Globus pallidus (tissue), 1 donor: ENCODE measurements around the gene STK17B.

Source experiments
- DNase-seq: peaks from one replicate; pipeline ENCODE4 v3.0.0-alpha.2; 2015; ENCODE audit warnings: low spot score

The STK17B gene

DNA sequence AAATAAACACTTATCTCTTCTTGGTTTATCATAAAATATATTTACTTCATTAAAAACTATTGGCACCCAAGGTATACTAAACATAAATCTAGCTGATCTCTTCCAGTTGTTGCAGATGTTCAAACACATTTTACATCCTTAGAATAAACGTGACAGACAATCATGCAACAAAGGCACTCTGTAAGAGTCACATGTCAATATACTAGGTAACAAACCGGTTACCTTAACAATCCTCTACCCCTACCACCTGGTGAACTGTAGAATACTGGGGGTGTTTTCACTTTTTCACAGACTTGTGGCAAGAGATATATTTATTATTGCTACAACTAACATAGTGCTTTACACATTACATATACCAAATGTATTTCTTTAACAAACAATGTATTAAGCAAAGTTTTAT is 15.8 kb downstream of the STK17B start:
- DNase-seq, result no peak

- DNase-seq, result no peak
These were observed 17.9 kb downstream of the STK17B start for GRCh38 chr2:196153480-196153879.

DNA sequence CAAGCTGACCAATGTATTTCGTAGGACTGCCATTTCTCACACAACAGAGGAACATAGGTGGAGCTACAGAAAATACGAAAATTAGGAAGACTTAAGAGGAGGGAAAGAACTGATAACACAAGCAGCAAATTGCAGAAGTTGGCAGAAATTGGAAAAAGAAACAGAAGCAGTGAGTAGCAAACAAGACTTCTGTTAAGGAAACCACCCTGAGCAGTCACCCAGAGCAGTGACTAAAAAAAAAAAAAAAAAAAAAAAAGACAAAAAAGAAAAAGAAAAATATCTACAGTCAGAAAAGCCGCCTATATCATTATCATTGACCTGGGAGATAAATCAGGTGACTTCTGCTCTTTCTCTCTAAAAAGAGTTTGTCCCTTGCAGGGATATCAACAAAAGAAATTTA is 21.4 kb downstream of the STK17B start:
- no peak for DNase-seq

DNA sequence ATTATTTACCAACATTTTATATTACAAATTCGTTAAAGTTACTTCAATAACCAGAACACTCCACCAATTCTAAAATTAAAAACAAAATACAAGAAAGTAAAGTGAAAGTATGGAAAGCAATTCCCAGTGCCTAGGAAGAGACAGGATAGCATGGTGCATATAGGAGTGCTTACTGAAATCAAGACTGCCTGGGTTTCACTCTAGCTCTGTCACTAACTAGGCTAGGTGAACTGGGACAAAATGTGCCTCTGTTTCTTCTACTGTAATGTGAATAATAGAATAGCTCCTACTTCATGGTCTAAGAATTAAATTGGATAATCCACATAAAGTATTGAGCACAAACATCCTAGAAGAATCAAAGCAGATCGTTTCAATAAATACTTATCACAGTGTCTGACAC is 22.6 kb downstream of the STK17B start:
- DNase-seq, result no peak

DNA sequence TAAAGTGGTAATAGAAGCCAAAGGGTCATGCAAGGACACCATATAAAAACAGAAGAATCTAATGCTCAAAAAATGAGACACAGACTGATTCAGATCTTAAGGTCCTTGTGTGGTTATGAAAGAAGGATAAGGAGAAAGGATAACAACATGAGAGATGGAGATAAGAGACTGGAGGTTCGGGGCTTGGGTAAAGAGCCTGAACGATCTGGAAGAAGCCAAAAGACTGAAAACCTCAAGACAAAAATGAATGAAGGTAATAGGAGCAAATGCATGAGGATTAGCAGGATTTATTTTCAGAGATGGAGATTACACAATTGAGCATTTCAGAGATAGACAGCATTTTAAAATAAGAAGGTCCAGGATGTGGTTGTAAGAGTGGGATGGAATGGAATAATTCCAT is 26.1 kb downstream of the STK17B start:
- DNase-seq, result no peak

GRCh38 chr2:196144513-196145126 is 26.8 kb downstream of the STK17B start:
- no peak for DNase-seq

DNA sequence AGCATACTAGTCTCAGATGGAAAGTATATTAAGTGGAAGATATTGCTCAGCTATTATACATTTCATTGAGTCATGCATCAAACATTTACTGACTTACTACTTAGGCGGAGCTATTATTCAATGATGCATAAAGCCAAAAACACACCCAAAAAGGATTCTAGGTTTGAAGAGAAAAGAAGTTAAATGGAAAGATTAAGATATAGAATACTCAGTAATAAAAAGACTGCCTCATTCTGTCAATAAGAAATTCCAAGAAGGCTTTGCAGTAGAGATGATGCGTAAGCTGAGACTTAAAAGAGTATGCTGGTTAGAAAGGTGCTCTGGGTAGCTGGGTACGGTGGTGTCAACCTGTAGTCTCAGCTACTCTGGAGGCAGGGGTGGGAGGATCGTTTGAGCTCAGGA is 27.6 kb downstream of the STK17B start:
- no peak for DNase-seq

DNA sequence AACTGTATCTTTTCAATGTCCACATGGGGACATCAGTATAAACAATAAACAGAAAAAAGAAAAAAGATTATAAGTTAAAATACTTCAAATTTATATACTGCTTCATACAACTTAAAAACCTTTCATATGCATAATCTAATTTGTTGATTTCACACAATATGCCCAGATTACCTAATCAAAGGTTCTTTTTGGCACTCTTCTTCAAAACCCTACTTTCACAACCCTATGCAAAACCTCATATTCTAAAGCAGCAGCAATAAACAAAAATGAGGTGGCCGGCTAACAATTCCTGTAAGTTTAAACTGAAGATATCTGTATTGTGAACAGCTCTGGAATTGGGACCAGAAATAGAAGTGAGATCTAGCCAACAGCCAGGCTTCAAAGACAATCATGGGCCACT is 28.6 kb downstream of the STK17B start:
- DNase-seq, result no peak

- no peak for DNase-seq
These were observed 31.2 kb downstream of the STK17B start for GRCh38 chr2:196140213-196140612.

- DNase-seq, result no peak
These were observed 34.1 kb downstream of the STK17B start for GRCh38 chr2:196137271-196137670.

- DNase-seq, result no peak
These were observed 35.2 kb downstream of the STK17B start for GRCh38 chr2:196136151-196136550.

DNA sequence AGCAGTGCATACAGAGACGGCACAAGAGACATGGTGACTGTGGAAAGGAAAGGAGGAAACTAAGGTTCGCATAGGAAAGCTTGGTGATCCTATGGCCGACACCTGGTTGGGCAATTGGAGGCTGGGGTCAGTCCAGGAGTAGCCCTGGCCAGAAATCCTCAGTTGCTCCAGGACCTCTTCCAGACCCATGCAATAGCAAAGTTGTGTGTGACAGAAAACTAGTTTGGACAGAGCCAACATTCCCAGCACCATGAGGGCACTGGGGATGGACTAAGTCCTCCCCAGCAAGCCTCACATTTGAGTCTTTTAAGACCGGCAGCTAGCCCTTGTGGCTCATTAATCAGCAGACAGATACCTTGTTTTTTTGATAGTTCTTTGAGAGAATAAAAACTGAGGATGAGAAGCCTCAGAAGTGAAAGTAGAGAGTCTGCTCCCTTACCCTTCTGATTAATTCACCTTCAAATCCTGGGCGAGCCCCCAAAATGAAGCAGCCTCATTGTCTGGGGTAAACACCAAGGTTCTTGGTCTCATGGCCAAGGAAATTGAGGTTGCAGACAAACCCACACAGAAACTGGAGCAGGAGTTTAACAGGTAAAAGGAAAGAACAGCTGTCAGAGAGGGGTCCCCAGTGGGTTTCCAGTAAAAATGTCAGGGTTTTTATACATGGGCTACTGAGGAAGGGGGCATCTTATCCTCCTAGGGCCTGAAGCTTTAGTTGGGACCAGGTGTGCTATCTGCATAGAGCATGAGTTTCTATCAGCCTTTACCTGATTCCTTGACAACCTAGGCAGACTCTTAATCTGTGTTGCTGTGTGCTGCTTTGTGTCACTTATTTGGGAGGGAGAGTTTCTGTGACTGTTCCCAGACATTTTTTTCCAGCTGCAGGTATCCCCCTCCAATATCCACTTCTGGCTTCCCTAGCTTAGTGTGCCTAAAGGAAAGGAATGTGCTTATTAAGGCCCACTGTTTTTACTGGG is 39.1 kb downstream of the STK17B start:
- DNase-seq, result no peak

- DNase-seq, result no peak
These were observed 39.9 kb downstream of the STK17B start for GRCh38 chr2:196131384-196131937.

DNA sequence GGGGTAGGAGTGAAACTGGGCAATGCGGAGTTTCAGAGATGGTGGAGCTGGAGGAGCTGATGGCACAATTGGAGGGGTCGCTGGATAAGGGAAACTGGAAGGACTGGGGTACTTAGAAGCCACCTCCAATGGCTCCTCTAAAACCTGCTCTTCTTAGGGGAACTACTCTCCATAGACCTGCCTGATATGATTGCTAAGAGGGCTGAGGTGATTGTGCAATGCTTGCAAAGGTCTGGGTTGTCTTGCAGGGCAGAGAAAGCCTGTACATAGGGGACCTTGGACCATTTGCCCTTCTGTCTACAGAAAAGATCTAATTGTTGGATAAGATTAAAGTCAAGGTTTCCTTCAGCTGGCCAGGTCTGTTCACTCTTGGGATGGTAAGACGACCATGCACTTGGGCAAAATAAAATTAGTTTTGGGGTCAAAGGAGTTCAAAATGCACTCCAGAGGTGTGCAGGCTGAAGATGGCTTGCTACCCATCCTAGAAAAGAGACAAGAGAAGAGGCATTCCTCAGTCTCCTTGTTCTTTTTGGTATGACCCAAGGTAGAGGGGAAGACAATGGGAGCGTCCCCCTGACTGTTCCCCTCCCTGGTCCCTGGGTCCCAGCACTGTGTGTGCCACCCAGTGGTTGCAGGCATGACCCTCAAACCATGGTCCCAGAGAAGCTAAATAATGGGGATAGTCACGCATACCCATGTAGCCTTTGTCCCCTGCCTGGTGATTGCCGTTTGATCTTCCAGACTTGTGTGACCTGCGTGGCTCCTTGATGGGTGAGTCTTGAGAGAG is 41.1 kb downstream of the STK17B start:
- DNase-seq, result no peak

DNA sequence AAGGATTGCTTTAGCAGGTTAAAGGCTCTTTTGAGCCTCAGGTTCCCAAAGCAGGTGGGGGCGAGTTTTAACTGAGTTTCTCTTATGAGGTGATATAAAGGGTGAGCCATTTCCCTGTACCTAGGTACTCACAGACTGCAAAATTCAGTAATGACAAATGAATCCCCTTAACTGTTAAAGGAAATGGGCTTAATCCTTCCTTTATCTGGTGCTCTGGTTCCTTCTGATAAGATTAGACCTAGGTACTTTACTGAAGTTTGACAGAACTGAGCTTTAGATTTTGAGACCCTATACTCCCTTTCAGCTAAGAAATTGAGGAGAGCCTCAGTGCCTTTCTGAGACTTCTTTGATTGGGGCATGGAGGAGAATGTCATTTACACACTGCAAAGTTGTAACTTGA is 42.6 kb downstream of the STK17B start:
- DNase-seq, result no peak

DNA sequence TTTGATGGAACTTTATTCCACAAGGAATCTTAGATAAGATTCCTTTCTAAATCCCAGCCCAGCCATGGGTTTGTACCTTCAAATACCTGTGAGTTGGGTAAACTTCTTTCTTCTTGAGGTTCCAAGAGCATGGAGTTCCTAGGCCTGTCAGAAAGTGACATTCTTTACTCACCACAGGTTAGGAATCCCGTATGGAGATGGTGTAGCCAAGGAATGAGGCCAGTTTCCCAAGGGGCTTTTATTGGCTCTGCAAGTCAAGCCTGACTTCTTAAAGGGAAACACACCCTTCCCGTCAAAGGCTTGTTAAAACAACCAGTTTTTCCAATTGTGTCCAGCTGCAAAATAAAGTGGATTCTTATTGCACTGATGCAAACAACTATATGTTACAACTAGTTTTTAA is 45.8 kb downstream of the STK17B start:
- DNase-seq, result no peak

DNA sequence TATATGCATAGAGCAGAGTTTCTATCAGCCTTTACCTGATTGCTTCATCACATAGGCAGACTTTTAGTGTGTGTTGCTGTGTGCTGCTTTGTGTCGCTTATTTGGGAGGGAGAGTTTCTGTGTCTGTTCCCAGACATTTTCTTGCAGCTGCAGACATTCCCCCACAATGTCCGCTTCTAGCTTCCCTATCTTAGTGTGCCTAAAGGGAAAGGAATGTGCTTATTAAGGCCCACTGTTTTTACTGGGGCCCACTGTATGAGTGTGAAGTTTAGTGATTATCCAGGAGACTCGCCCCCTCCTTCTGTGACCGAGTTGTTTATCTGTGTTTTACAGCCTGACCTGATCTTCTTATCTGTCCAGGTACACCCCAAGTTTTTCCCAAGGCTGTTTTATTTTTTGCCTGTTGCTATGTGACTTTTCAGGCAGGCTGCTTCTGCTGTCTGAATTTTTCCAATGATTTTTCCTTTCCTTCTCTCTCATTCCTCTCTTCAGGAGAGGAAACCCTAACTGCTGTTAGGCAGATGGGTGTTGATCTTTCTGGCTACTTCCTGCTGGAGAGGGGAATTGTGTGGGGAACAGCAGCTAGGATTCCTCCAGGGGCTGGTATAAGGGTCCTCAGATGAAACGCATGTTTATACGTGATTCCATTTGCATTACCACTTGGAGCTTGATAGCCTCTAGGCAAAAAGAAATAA is 47.6 kb downstream of the STK17B start:
- no peak for DNase-seq

DNA sequence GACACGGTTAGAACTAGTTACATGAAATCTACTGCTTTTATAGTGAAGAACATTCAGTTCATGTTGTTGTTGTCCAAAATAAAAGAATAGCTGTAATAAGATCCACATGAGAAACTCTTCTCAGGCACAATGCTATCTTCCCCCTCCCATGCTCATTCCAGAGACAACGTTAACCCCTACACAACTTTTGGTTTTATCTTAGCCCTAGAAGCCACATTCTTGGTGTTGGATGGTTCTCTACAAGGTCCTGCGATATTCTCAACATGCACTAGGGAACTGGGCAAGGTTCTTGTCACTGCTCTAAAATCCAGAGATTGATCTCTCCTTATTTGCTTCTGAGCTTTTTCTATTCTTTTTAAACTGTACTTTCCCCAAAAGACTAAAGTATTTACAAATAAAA is 51.5 kb downstream of the STK17B start:
- DNase-seq, result no peak

DNA sequence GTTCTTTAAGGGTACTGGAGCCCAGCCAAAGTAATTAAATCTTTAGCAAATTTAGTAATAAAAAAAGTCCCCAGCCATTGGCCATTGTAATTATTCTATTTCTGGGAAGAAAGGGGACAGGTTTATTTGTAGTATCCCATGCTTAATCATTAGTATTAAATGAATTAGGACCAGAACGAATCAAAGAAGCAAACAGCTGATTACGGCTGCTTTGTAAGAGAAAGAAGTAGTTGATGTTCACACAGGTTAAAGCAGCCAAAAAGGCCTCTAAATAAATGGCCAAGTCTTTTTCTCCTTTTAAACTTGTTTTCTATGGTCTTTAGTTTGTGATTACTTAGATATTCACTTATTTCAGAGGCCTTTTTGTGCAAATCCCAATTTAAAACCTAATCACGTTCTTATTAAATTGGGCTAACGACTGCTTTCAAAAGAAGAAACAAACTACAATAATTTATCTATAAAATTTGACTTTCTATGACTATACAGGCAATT is 54.1 kb downstream of the STK17B start:
- peak; percentile 39 for DNase-seq

DNA sequence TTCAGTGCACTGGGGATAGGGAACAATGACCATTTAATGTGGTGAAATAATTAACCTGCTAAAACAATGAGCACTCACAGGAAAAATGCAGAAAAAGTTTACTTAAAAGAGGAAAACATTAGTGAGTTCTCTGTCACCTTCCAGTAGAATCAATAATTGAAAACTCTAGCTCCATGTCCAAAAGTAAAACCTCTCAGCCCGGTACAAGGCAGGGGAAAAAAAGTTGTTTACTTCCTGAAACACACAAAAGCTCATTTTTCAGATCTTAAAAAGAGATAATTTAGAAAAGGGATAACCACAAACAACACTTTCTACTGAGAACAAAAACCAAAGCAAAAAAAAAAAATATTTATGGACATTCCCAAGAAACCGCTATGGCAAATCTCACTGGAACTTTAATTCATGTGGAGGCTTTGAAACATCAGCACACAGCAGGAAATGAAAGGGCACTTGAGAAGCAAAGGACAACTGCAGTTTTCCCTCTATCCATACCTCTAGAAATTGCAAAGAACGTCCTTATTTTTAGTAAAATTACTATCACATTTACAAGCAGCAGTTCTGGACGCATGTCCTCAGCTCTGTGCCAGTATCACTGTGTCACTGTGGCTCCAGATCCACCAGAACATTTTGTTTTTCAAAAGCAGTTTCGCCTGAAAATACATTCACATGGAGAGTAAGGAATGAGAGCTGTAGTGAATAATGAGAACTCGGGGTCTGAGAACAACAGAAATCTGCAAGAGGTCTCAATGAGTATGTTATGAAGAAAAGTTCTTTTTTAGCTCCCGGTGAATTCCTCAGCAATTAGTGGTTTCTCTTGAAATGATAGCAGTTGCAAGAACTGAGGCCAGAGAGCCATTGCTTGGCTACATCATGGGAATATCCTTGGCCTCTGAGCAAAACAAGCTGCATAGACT is 58.1 kb downstream of the STK17B start:
- DNase-seq, result peak; percentile 25
